ENCODE data around the gene VPS54.
A peak's percentile ranks its signal among the peaks of the same experiment; 100 is the strongest.

VPS54 gene

DNA sequence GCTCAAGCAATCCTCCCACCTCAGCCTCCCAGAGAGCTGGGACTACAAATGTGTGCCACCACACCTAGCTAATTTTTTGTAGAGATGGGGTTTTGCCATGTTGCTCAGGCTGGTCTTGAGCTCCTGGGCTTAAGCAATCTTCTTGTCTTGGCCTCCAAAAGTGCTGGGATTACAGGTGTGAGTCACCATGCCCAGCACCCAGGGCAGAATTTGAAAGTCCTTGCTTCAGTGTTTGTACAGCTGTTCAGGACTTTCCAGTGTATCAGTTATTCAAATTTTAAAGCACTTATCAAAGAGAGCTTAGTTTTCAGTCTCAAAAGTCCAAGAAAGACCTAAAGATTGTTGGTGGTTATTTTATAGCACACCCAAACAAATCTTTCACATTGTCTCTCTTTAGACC lies 43.6 kb upstream of the VPS54 start:
- Histone ChIP-seq H3K4me1 (ENCODE audit: control insufficient read depth in 1 of 2, insufficient read depth in 1 of 2, low read depth in 1 of 2, low read length in 1 of 2) (no peaks in the 10 kb centered on the region), H3K27ac (no peak overlapping the region), H3K9me3 (no peaks in the 10 kb centered on the region), H3K36me3 (no peaks in the 10 kb centered on the region), H3K4me3 (ENCODE audit: low read depth in 1 of 2, low read length in 1 of 2) (no peak overlapping the region), H3K27me3 (no peaks in the 10 kb centered on the region)
- TF ChIP-seq, protein P1, sequence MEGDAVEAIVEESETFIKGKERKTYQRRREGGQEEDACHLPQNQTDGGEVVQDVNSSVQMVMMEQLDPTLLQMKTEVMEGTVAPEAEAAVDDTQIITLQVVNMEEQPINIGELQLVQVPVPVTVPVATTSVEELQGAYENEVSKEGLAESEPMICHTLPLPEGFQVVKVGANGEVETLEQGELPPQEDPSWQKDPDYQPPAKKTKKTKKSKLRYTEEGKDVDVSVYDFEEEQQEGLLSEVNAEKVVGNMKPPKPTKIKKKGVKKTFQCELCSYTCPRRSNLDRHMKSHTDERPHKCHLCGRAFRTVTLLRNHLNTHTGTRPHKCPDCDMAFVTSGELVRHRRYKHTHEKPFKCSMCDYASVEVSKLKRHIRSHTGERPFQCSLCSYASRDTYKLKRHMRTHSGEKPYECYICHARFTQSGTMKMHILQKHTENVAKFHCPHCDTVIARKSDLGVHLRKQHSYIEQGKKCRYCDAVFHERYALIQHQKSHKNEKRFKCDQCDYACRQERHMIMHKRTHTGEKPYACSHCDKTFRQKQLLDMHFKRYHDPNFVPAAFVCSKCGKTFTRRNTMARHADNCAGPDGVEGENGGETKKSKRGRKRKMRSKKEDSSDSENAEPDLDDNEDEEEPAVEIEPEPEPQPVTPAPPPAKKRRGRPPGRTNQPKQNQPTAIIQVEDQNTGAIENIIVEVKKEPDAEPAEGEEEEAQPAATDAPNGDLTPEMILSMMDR (IDR thresholded peaks at IDR 0.05) = no peak

GRCh38 chr2:64059270-64059669 lies 40.0 kb upstream of the VPS54 start:
- no peaks in the 10 kb centered on the region for H3K4me1 ChIP-seq (ENCODE audit: control insufficient read depth in 1 of 2, insufficient read depth in 1 of 2, low read depth in 1 of 2, low read length in 1 of 2)
- H3K27me3 ChIP-seq = no peaks in the 10 kb centered on the region
- no peak overlapping the region for H3K4me3 ChIP-seq (ENCODE audit: low read depth in 1 of 2, low read length in 1 of 2)
- no peaks in the 10 kb centered on the region for H3K9me3 ChIP-seq
- H3K36me3 ChIP-seq = no peaks in the 10 kb centered on the region
- H3K27ac ChIP-seq = no peak overlapping the region
- TF ChIP-seq, protein P1 (IDR thresholded peaks at IDR 0.05) = no peak

DNA sequence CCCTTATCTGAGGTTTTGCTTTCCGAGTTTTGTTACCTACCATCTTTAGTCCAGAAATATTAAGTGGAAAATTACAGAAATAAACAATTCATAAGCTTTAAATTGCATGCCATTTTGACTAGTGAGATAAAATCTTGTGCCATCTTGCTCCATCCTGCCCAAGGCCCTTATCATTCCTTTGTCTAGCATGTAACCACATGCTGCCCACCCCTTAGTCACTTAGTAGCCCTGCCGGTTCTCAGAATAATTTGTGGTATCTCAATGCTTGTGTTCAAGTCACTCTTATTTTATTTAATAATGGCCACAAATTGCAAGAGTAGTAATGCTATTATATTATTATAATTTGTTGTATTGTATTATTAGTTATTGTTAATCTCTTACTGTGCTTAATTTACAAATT lies 36.8 kb upstream of the VPS54 start:
- Histone ChIP-seq H3K27me3 (no peaks in the 10 kb centered on the region), H3K36me3 (no peaks in the 10 kb centered on the region), H3K27ac (no peak overlapping the region), H3K4me3 (ENCODE audit: low read depth in 1 of 2, low read length in 1 of 2) (no peak overlapping the region), H3K9me3 (no peaks in the 10 kb centered on the region), H3K4me1 (ENCODE audit: control insufficient read depth in 1 of 2, insufficient read depth in 1 of 2, low read depth in 1 of 2, low read length in 1 of 2) (peaks cover 10 to 11% of the 10 kb centered on the region in 2 experiments)
- TF ChIP-seq, protein P1 (IDR thresholded peaks at IDR 0.05) = no peak

DNA sequence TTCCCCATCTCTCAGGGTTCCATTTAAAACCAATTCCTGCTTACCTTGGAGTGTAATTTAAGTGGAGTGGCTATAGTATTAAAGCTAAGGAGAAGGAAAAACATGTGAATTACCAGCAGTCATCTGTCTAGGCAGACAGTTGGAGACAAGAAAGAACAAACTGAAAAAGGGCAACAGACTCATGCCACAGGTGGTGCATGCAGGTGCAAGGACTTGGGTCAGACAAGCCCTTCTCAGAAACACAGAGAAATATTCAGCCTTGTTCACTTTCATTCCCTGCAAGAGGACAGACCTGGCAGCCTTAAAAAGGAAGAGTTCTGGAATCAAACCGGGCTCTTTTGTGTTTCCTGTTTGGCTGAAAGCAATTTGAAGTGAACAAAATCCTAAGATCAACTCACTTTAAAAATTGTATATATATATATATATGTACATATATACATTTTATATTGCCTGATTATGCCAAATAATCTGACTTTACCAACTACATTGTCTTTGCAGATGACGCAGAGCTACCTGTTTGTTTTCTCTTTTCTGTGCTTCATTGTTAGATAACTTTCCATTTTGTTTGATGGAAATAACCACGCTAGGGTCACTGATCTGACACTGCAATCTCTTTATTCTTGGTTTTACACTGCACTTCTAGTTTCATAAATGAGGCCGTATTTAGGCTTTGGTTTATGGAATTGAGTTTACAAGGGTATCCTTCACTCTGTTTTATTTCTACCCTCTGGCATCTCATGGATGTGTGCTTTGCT lies 35.1 kb upstream of the VPS54 start:
- Histone ChIP-seq H3K4me1 (ENCODE audit: control insufficient read depth in 1 of 2, insufficient read depth in 1 of 2, low read depth in 1 of 2, low read length in 1 of 2) (peaks cover 16 to 18% of the 10 kb centered on the region in 2 experiments), H3K36me3 (no peaks in the 10 kb centered on the region), H3K27ac (no peak overlapping the region), H3K4me3 (ENCODE audit: low read depth in 1 of 2, low read length in 1 of 2) (no peak overlapping the region), H3K9me3 (no peaks in the 10 kb centered on the region), H3K27me3 (no peaks in the 10 kb centered on the region)
- TF ChIP-seq, protein P1 (IDR thresholded peaks at IDR 0.05) = no peak

- peak overlapping the region; percentile 51 for H3K27ac ChIP-seq
- H3K36me3 ChIP-seq = no peaks in the 10 kb centered on the region
- no peaks in the 10 kb centered on the region for H3K9me3 ChIP-seq
- H3K4me1 ChIP-seq (ENCODE audit: control insufficient read depth in 1 of 2, insufficient read depth in 1 of 2, low read depth in 1 of 2, low read length in 1 of 2) = peaks cover 16 to 18% of the 10 kb centered on the region in 2 experiments
- no peak overlapping the region for H3K4me3 ChIP-seq (ENCODE audit: low read depth in 1 of 2, low read length in 1 of 2)
- TF ChIP-seq, protein P1 (IDR thresholded peaks at IDR 0.05) = no peak
- H3K27me3 ChIP-seq = no peaks in the 10 kb centered on the region
Observed at GRCh38 chr2:64052463-64053241, 33.4 kb upstream of the VPS54 start.

Data from neutrophil (primary cell).